OCI-LY7 (cell line): ENCODE measurements around the gene PLIN1. TPM values are rescaled to one million over a fixed set of nuclear protein-coding genes. Genes with fewer than 3 reads are reported as not detected.
"Not testable (repeated sequence)": the region's sequence is repeated elsewhere in the genome, so short reads cannot be mapped to it uniquely, and the experiment has no call there.

Experiments used
- BruUV-seq: library from RNA; stranded (reverse); fragments of 400-500 nt; replicated peaks from 2 replicates; lab custom pipeline; 2021; lab: Mats Ljungman, UMichigan
- CTCF ChIA-PET: fragments of 300-600 bp; sonication (Branson Sonifier 250); formaldehyde crosslinking; loops from one replicate; lab custom pipeline; 2022; ENCODE audit warnings: antibody characterized with exemption; ENCODE audit not compliant: unreplicated experiment; lab: Charles Lee
- POLR2A ChIA-PET: fragments of 300-600 bp; sonication (Branson Sonifier 250); formaldehyde crosslinking; loops from one replicate; lab custom pipeline; 2022; ENCODE audit warnings: antibody characterized with exemption; lab: Charles Lee
- DNase-seq: peaks from one replicate; pipeline ENCODE4 v3.0.0-alpha.2; 2015; ENCODE audit warnings: low spot score
- H2AFZ ChIP-seq: fragments of 200-600 bp; sonication (generic), shearing (Covaris generic); 2 replicates; pipeline ENCODE4 v1.6.1; 2014; ENCODE audit warnings: mild to moderate bottlenecking, antibody characterized with exemption, low read length, moderate library complexity
- H3K27ac ChIP-seq: fragments of 200-600 bp; sonication (generic); 2 replicates; pipeline ENCODE4 v1.5.1; 2014; ENCODE audit warnings: mixed run types, low read depth, mild to moderate bottlenecking, moderate library complexity, low read length, inconsistent platforms; ENCODE audit not compliant: poor library complexity, severe bottlenecking
- H3K36me3 ChIP-seq: fragments of 200-600 bp; sonication (generic); 2 replicates; pipeline ENCODE4 v1.6.1; 2014; ENCODE audit warnings: mild to moderate bottlenecking, antibody characterized with exemption, low read length, moderate library complexity, mixed read lengths; ENCODE audit not compliant: insufficient read depth
- H3K4me1 ChIP-seq: fragments of 200-600 bp; sonication (generic); 2 replicates; pipeline ENCODE4 v1.5.1; 2014; ENCODE audit warnings: mild to moderate bottlenecking, low read length; ENCODE audit not compliant: insufficient read depth, poor library complexity, severe bottlenecking
- H3K4me2 ChIP-seq: fragments of 200-600 bp; sonication (generic); 2 replicates; pipeline ENCODE4 v1.6.1; 2014; ENCODE audit warnings: mild to moderate bottlenecking, low read length
- H3K4me3 ChIP-seq: fragments of 200-600 bp; sonication (generic); 2 replicates; pipeline ENCODE4 v1.5.1; 2014; ENCODE audit warnings: mild to moderate bottlenecking, low read depth, low read length; ENCODE audit not compliant: poor library complexity, severe bottlenecking
- H3K79me2 ChIP-seq: fragments of 200-600 bp; sonication (generic); 2 replicates; pipeline ENCODE4 v1.6.1; 2016; ENCODE audit warnings: low read depth, mild to moderate bottlenecking, low read length, moderate library complexity, mixed read lengths; ENCODE audit not compliant: insufficient read depth
- H3K9me2 ChIP-seq: fragments of 200-600 bp; sonication (generic); 2 replicates; pipeline ENCODE4 v1.6.1; 2016; ENCODE audit warnings: mild to moderate bottlenecking, low read length, mixed read lengths; ENCODE audit not compliant: insufficient read depth
- H3K9me3 ChIP-seq: fragments of 200-600 bp; sonication (generic); 2 replicates; pipeline ENCODE4 v1.6.1; 2014; ENCODE audit warnings: mild to moderate bottlenecking, mixed run types, low read length, mixed read lengths
- H4K20me1 ChIP-seq: fragments of 200-600 bp; sonication (generic); 2 replicates; pipeline ENCODE4 v1.6.1; 2014; ENCODE audit warnings: mild to moderate bottlenecking, antibody characterized with exemption, low read length, moderate library complexity, mixed read lengths; ENCODE audit not compliant: insufficient read depth
- CTCF ChIP-seq: fragments of 200-600 bp; sonication (generic); conservative IDR thresholded peaks from 2 replicates; pipeline ENCODE4 v1.5.1; 2014; ENCODE audit warnings: mild to moderate bottlenecking, antibody characterized with exemption, low read length, moderate library complexity, mixed read lengths
- EZH2phosphoT487 ChIP-seq: fragments of 200-600 bp; sonication (generic); IDR thresholded peaks from 2 replicates; pipeline ENCODE4 v1.6.1; 2018; ENCODE audit warnings: low read depth, borderline replicate concordance, mild to moderate bottlenecking, mixed run types, antibody characterized with exemption, low read length, moderate library complexity, mixed read lengths
- intact Hi-C: fragments of 100-400 bp; cut with micrococcal nuclease; formaldehyde crosslinking; loops from one replicate; pipeline ENCODE4 v1.10.0; 2022; ENCODE audit not compliant: unreplicated experiment
- total RNA-seq, 2 experiments: library from RNA; depleted of rRNA in 1 of 2; stranded (reverse); fragments of >200 nt in 1 of 2; shearing (Covaris generic) in 1 of 2; gene quantifications; 2 replicates each; pipeline ENCODE4 v1.2.3, GENCODE V29; 2014 to 2022

Gene PLIN1
- total RNA-seq, 2 experiments from 2014 or later = 0.19 TPM; not detected in 1

DNA sequence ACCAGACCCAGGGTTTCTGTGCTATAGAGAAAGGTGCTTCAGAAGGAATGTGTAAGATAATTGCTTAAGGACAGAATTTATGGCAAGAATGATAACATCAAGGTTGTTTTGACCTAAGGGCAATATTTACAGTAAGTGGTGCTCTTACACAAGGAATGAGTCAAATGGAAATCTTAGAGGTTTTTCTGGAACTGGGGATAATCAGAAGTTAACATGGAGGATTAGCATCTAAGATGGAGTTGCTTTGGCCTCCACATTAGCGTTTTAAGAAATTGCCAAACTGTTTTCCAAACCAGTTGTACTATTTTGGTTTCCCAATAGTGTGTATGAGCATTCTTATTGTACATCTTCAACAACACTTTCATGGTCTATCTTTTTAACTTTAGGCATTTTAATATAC lies 14.5 kb upstream of the PLIN1 start:
- Histone ChIP-seq H4K20me1 (no peaks in the 10 kb centered on the region), H3K27ac (no peak overlapping the region), H3K4me3 (no peak overlapping the region), H3K9me2 (no peaks in the 10 kb centered on the region), H3K36me3 (no peaks in the 10 kb centered on the region), H2AFZ (no peak overlapping the region), H3K4me2 (no peak overlapping the region), H3K79me2 (no peaks in the 10 kb centered on the region), H3K9me3 (no peaks in the 10 kb centered on the region), H3K4me1 (peaks cover 11% of the 10 kb centered on the region)
- no peak for DNase-seq
- ChIA-PET CTCF (no interaction called here), POLR2A (no interaction called here)
- TF ChIP-seq CTCF (no peak), EZH2phosphoT487 (no peak)
- intact Hi-C loops = no loop called here
- BruUV-seq = no TSS peak

DNA sequence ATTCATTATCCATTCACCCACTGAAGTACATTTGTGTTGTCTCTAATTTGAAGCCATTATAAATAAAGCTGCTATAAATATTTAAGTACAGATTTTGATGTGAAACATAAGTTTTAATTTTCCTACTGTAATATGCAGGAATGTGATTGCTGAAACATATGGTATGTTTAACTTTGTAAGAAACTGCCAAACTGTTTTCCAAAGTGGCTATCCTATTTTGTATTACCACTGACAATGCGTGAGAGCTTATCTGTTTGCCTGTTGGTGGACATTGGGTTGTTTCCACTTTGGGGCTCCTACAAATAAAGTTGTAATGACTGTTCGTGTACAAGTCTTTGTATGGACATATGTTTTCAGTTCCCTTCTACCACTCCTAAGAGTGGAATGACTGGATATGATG lies 13.9 kb upstream of the PLIN1 start:
- CTCF ChIA-PET = no interaction called here
- TF ChIP-seq EZH2phosphoT487 = no peak
- no peak for TF ChIP-seq CTCF

GRCh38 chr15:89690276-89691218 lies 11.4 kb upstream of the PLIN1 start, which contains the start of the genes PEX11A and WDR93:
PEX11A (minus strand) TSS chr15:89690754; CDS start chr15:89690632, 122 bp downstream.
WDR93 (plus strand) TSS chr15:89690811; CDS start chr15:89701747, 10,936 bp downstream.
- Histone ChIP-seq H4K20me1 (no peaks in the 10 kb centered on the region), H3K9me2 (no peaks in the 10 kb centered on the region), H3K9me3 (no peaks in the 10 kb centered on the region), H3K79me2 (no peaks in the 10 kb centered on the region), H3K4me2 (peak within 1 kb of the TSS; percentile 83), H3K4me1 (peaks cover 11% of the 10 kb centered on the region), H2AFZ (peak within 1 kb of the TSS; percentile 100), H3K27ac (no peak within 1 kb of the TSS), H3K4me3 (peak within 1 kb of the TSS; percentile 80), H3K36me3 (no peaks in the 10 kb centered on the region)
- ChIA-PET CTCF (no interaction called here), POLR2A (no interaction called here)
- intact Hi-C loops = no loop called here
- BruUV-seq = no TSS peak
- peak; percentile 74 for DNase-seq
- TF ChIP-seq EZH2phosphoT487 = no peak
- TF ChIP-seq CTCF = no peak

More for the DNA sequence above, 13.9 kb upstream of the PLIN1 start:
- intact Hi-C loops = no loop called here
- Histone ChIP-seq H2AFZ (no peak overlapping the region), H3K9me2 (no peaks in the 10 kb centered on the region), H3K4me2 (no peak overlapping the region), H3K79me2 (no peaks in the 10 kb centered on the region), H4K20me1 (no peaks in the 10 kb centered on the region), H3K4me3 (no peak overlapping the region), H3K9me3 (no peaks in the 10 kb centered on the region), H3K36me3 (no peaks in the 10 kb centered on the region), H3K27ac (no peak overlapping the region), H3K4me1 (peaks cover 11% of the 10 kb centered on the region)
- DNase-seq = no peak
- BruUV-seq = no TSS peak
- POLR2A ChIA-PET = interaction anchor here (0.7 kb wide), 1 partner anchor 22 kb away, joined by 3 read pairs; no protein-coding TSS in a partner anchor

GRCh38 chr15:89689930-89690275 lies 10.7 kb upstream of the PLIN1 start:
- H3K36me3 ChIP-seq, H3K9me2 ChIP-seq, CTCF ChIA-PET, H3K79me2 ChIP-seq, H3K27ac ChIP-seq, BruUV-seq, H4K20me1 ChIP-seq, H3K9me3 ChIP-seq, intact Hi-C loops, DNase-seq, POLR2A ChIA-PET: not testable (repeated sequence)
- H2AFZ ChIP-seq = peak overlapping the region; percentile 100
- peaks cover 11% of the 10 kb centered on the region for H3K4me1 ChIP-seq
- peak overlapping the region; percentile 80 for H3K4me3 ChIP-seq
- peak overlapping the region; percentile 83 for H3K4me2 ChIP-seq
